Iris pigment epithelial cell (primary cell): ENCODE measurements around the gene RELA.

Experiments used
- DNase-seq: peaks from one replicate; pipeline ENCODE4 v3.0.0-alpha.2; 2011; ENCODE audit warnings: low read depth

Gene RELA

GRCh38 chr11:65611758-65612603, 50.7 kb downstream of the RELA start:
- peak; percentile 42 for DNase-seq

- no peak for DNase-seq
Observed at GRCh38 chr11:65611028-65611757, 51.5 kb downstream of the RELA start.

GRCh38 chr11:65610404-65610803, 52.3 kb downstream of the RELA start:
- no peak for DNase-seq

- no peak for DNase-seq
Observed at GRCh38 chr11:65609665-65610064, 53.1 kb downstream of the RELA start.

GRCh38 chr11:65609229-65609628, 53.5 kb downstream of the RELA start:
- DNase-seq, result no peak

GRCh38 chr11:65607614-65608426, 54.9 kb downstream of the RELA start:
- DNase-seq, result no peak

- DNase-seq, result peak; percentile 97
Observed at GRCh38 chr11:65606876-65607613, 55.7 kb downstream of the RELA start.

GRCh38 chr11:65604258-65604657, 58.5 kb downstream of the RELA start:
- no peak for DNase-seq
